GM12878 (cell line): ENCODE results near the gene NT5C3B. TPM values are rescaled to one million over a fixed set of nuclear protein-coding genes. Genes with fewer than 3 reads are reported as not detected.

Experiments used
- ATAC-seq: fragments of 200-7000 bp; cut with Tn5 transposase; 3 replicates; pipeline ENCODE4 v1.9.1; 2020; ENCODE audit warnings: mild to moderate bottlenecking, moderate library complexity
- BruUV-seq: library from RNA; stranded (reverse); fragments of 400-500 nt; replicated peaks from 2 replicates; lab custom pipeline; 2021; lab: Mats Ljungman, UMichigan
- CTCF ChIA-PET: fragments of 300-600 bp; sonication (Branson Sonifier 250); formaldehyde crosslinking; extraction: SDS; loops from one replicate; lab custom pipeline; 2021; ENCODE audit warnings: inconsistent platforms; lab: Yijun Ruan, JAX
- POLR2A ChIA-PET: fragments of 350-600 bp; formaldehyde crosslinking; extraction: SDS; loops from one replicate; lab custom pipeline; 2021; ENCODE audit warnings: inconsistent platforms; lab: Charles Lee
- RAD21 ChIA-PET: fragments of 300-600 bp; sonication (Branson Sonifier 250); formaldehyde crosslinking; loops from one replicate; lab custom pipeline; 2023; ENCODE audit warnings: antibody characterized with exemption; ENCODE audit not compliant: unreplicated experiment; lab: Charles Lee
- SMC1A ChIA-PET: fragments of 300-600 bp; sonication (Branson Sonifier 250); formaldehyde crosslinking; loops from one replicate; lab custom pipeline; 2023; ENCODE audit not compliant: unreplicated experiment, uncharacterized antibody; lab: Charles Lee
- DNase-seq: peaks from one replicate; pipeline ENCODE4 v3.0.0-alpha.2; 2011; ENCODE audit warnings: low read depth, low spot score
- FAIRE-seq: peaks from 3 replicates; lab custom pipeline; 2011; peaks lifted over from hg19 to GRCh38; lab: Jason Lieb, UNC
- H2AFZ ChIP-seq: 2 replicates; pipeline ENCODE4 v1.6.0; 2011; ENCODE audit warnings: low read depth, low read length, control low read depth; ENCODE audit not compliant: control insufficient read depth
- H3K27ac ChIP-seq: 2 replicates; pipeline ENCODE4 v1.5.1; 2011; ENCODE audit warnings: control low read depth; ENCODE audit not compliant: control insufficient read depth, insufficient read depth
- H3K27me3 ChIP-seq, 2 experiments: replicated peaks in 1 of 2; 2 replicates each; pipeline versions ENCODE4 v1.6.0 to v1.6.1; 2011; ENCODE audit warnings: low read length in 1 of 2; ENCODE audit not compliant: control insufficient read depth in 2 of 2, insufficient read depth in 2 of 2
- H3K36me3 ChIP-seq, 2 experiments: 2 replicates each; pipeline ENCODE4 v1.5.1; 2011; ENCODE audit warnings: low read length in 1 of 2; ENCODE audit not compliant: control insufficient read depth in 2 of 2, insufficient read depth in 2 of 2
- H3K4me1 ChIP-seq: 2 replicates; pipeline ENCODE4 v1.6.1; 2011; ENCODE audit warnings: mild to moderate bottlenecking, low read length, moderate library complexity, mixed read lengths; ENCODE audit not compliant: control insufficient read depth, insufficient read depth
- H3K4me2 ChIP-seq: 2 replicates; pipeline ENCODE4 v1.6.0; 2011; ENCODE audit warnings: control low read depth; ENCODE audit not compliant: control insufficient read depth, insufficient read depth
- H3K4me3 ChIP-seq: fragments of 200-600 bp; sonication (generic); 2 replicates; pipeline ENCODE4 v1.5.1; 2016
- H3K79me2 ChIP-seq: 2 replicates; pipeline ENCODE4 v1.6.0; 2011; ENCODE audit warnings: low read length; ENCODE audit not compliant: control insufficient read depth, insufficient read depth
- H3K9ac ChIP-seq: 2 replicates; pipeline ENCODE4 v1.8.0; 2011; ENCODE audit warnings: low read length, control low read depth, mixed read lengths; ENCODE audit not compliant: control insufficient read depth, insufficient read depth
- H3K9me3 ChIP-seq: replicated peaks from 3 replicates; pipeline ENCODE4 v1.5.1; 2011; ENCODE audit warnings: mild to moderate bottlenecking, low read length; ENCODE audit not compliant: control insufficient read depth, insufficient read depth
- H4K20me1 ChIP-seq: 2 replicates; pipeline ENCODE4 v1.6.0; 2011; ENCODE audit not compliant: control insufficient read depth, insufficient read depth
- IKZF1 ChIP-seq: fragments of 450-650 bp; conservative IDR thresholded peaks from 2 replicates; pipeline ENCODE4 v1.6.1; 2017; ENCODE audit warnings: antibody characterized with exemption, mild to moderate bottlenecking
- ZBTB40 ChIP-seq: fragments of 450-650 bp; IDR thresholded peaks from 2 replicates; pipeline ENCODE4 v1.6.1; 2016; ENCODE audit warnings: mild to moderate bottlenecking, moderate library complexity, borderline replicate concordance
- WGBS: methylation state at CpG from one replicate; pipeline ENCODE4 v1.1.6; 2016; ENCODE audit warnings: low lambda C conversion rate; ENCODE audit not compliant: insufficient replicate concordance, insufficient coverage; ENCODE audit errors: missing lambda C conversion rate; 5-methylcytosine and 5-hydroxymethylcytosine counted together
- in situ Hi-C: fragments of 300-500 bp; cut with MboI; formaldehyde crosslinking; loops from 9 replicates; pipeline ENCODE4 v1.14.3; 2018; ENCODE audit warnings: mixed read lengths
- intact Hi-C: fragments of 100-400 bp; cut with micrococcal nuclease; formaldehyde crosslinking; loops from one replicate; pipeline ENCODE4 v1.14.2; 2022; ENCODE audit not compliant: unreplicated experiment
- polyA plus RNA-seq, 11 experiments: library from polyadenylated mRNA; depleted of rRNA in 4 of 11; unstranded in 6 of 11; stranded (reverse) in 5 of 11; fragments of >200 nt; fragmentation: Nextera tagmentation in 4 of 11; fragmentation: Illumina TruSeq in 1 of 11; extraction: Ambion mirVana in 4 of 11; extraction: Trizol in 1 of 11; gene quantifications; 1 replicate in 1 of 11; 2 replicates in 10 of 11; pipeline versions ENCODE4 v1.2.1 to v1.2.3, GENCODE V29; 2011 to 2016; ENCODE audit warnings: inconsistent platforms in 2 of 11, missing spikeins in 2 of 11, low read depth in 1 of 11
- small RNA-seq: library from RNA; depleted of rRNA; stranded (forward); fragments of <200 nt; gene quantifications from one replicate; pipeline ENCODE3, GENCODE V24; 2014
- total RNA-seq, 4 experiments: library from RNA; depleted of rRNA in 3 of 4; stranded (reverse); fragments of >200 nt in 3 of 4; fragmentation: Illumina TruSeq in 1 of 4; extraction: Trizol in 1 of 4; gene quantifications; 2 replicates each; pipeline versions ENCODE4 v1.2.1 to v1.2.3, GENCODE V29; 2013 to 2021

Gene NT5C3B
- total and polyA plus RNA-seq, 10 of the 15 experiments (the other 5 are each of a cell fraction or from before 2014, with no cell fraction given), result 0.52 to 64.6 (median 41.0) TPM

- H4K20me1 ChIP-seq, result no peaks in the 10 kb centered on the region
- H2AFZ ChIP-seq, result no peak overlapping the region
- WGBS, result 48% methylated on average over 12 of the region's 12 CpGs
- FAIRE-seq, result no peak
- POLR2A ChIA-PET, result interaction anchor here (0.6 kb wide), 1 partner anchor 105 kb away, joined by 5 read pairs; no protein-coding TSS in a partner anchor
- H3K4me3 ChIP-seq, result no peak overlapping the region
- H3K27me3 ChIP-seq, result no peaks in the 10 kb centered on the region; a peak in 1 of 4 replicates
- CTCF ChIA-PET, result interaction anchor here (0.6 kb wide), 1 partner anchor 1174 kb away, joined by 3 read pairs; no protein-coding TSS in a partner anchor
- intact Hi-C loops (no loop called here), in situ Hi-C loops (no loop called here)
- BruUV-seq, result no TSS peak
- no peak for ATAC-seq
- H3K4me1 ChIP-seq, result no peaks in the 10 kb centered on the region
- no peaks in the 10 kb centered on the region for H3K9me3 ChIP-seq
- H3K4me2 ChIP-seq, result no peak overlapping the region
- no peak for DNase-seq
- no peak overlapping the region for H3K9ac ChIP-seq
- H3K79me2 ChIP-seq, result peaks cover under 1% of the 10 kb centered on the region; the same call in 1 of the 2 replicates
- no peaks in the 10 kb centered on the region for H3K36me3 ChIP-seq
- H3K27ac ChIP-seq, result no peak overlapping the region
- no peak for TF ChIP-seq IKZF1
- no peak for TF ChIP-seq ZBTB40
- RAD21 ChIA-PET, result no interaction called here
- SMC1A ChIA-PET, result no interaction called here
Observed at GRCh38 chr17:41775394-41776226, 60.4 kb downstream of the NT5C3B start.

Small RNA genes lying within 50 kb of the gene (small RNA-seq; reads per million reads assigned to genes)
- not detected for gene AC125257.2

Other genes starting within 250 kb of the NT5C3B start
Only the 7 nearest of the 17 such genes appear.
- gene JUP, start 49.5 kb downstream of the NT5C3B start, total RNA-seq (2014; rRNA removed), result 17.9 and 25.5 TPM in 2 replicates
- gene JUP, start 49.5 kb downstream of the NT5C3B start, total RNA-seq (2014; rRNA removed; fragmentation: Illumina TruSeq; extraction: Trizol), result 5.3 and 7.3 TPM in 2 replicates
- gene JUP, start 49.5 kb downstream of the NT5C3B start, total RNA-seq (2021), result 31.7 and 36.3 TPM in 2 replicates
- gene JUP, start 49.5 kb downstream of the NT5C3B start, polyA plus RNA-seq (2011; rRNA removed), result 5.3 and 34.0 TPM in 2 replicates
- gene JUP, start 49.5 kb downstream of the NT5C3B start, polyA plus RNA-seq (2014; fragmentation: Illumina TruSeq; extraction: Trizol), result 3.8 and 11.4 TPM in 2 replicates
- gene JUP, start 49.5 kb downstream of the NT5C3B start, polyA plus RNA-seq (2014; fragmentation: Nextera tagmentation; extraction: Ambion mirVana), result 1 to 10 TPM; 1.5 to 2.9 TPM
- 14.5 and 20.4 TPM in 2 replicates for gene JUP, start 49.5 kb downstream of the NT5C3B start, polyA plus RNA-seq (2014; rRNA removed)
- gene JUP, start 49.5 kb downstream of the NT5C3B start, polyA plus RNA-seq (2016; fragmentation: Nextera tagmentation; extraction: Ambion mirVana), result 10 to 100 TPM; 10.9 to 11.8 TPM
- gene P3H4, start 24.3 kb downstream of the NT5C3B start, total RNA-seq (2014; rRNA removed), result 0.85 and 1.9 TPM in 2 replicates
- gene P3H4, start 24.3 kb downstream of the NT5C3B start, total RNA-seq (2014; rRNA removed; fragmentation: Illumina TruSeq; extraction: Trizol), result 0.46 and 0.54 TPM in 2 replicates
- 1.1 and 1.5 TPM in 2 replicates for gene P3H4, start 24.3 kb downstream of the NT5C3B start, total RNA-seq (2021)
- gene P3H4, start 24.3 kb downstream of the NT5C3B start, polyA plus RNA-seq (2011; rRNA removed), result 0.29 and 0.64 TPM in 2 replicates
- gene P3H4, start 24.3 kb downstream of the NT5C3B start, polyA plus RNA-seq (2014; fragmentation: Illumina TruSeq; extraction: Trizol), result 0.32 TPM in 1 of 2 replicates, not detected in the other
- gene P3H4, start 24.3 kb downstream of the NT5C3B start, polyA plus RNA-seq (2014; fragmentation: Nextera tagmentation; extraction: Ambion mirVana), result under 1 TPM in 1 of 2 experiments, not detected in 1; 0.37 TPM
- gene P3H4, start 24.3 kb downstream of the NT5C3B start, polyA plus RNA-seq (2014; rRNA removed), result 0.55 and 1.2 TPM in 2 replicates
- gene P3H4, start 24.3 kb downstream of the NT5C3B start, polyA plus RNA-seq (2016; fragmentation: Nextera tagmentation; extraction: Ambion mirVana), result 1 to 10 TPM in 1 of 2 experiments, under 1 TPM in 1; 0.81 to 1.0 TPM
- 1.8 and 2.1 TPM in 2 replicates for gene FKBP10, start 23.2 kb downstream of the NT5C3B start, total RNA-seq (2014; rRNA removed)
- gene FKBP10, start 23.2 kb downstream of the NT5C3B start, total RNA-seq (2014; rRNA removed; fragmentation: Illumina TruSeq; extraction: Trizol), result 1.5 and 1.6 TPM in 2 replicates
- gene FKBP10, start 23.2 kb downstream of the NT5C3B start, total RNA-seq (2021), result 3.8 and 4.2 TPM in 2 replicates
- 1.6 and 2.9 TPM in 2 replicates for gene FKBP10, start 23.2 kb downstream of the NT5C3B start, polyA plus RNA-seq (2011; rRNA removed)
- 2.6 and 3.4 TPM in 2 replicates for gene FKBP10, start 23.2 kb downstream of the NT5C3B start, polyA plus RNA-seq (2014; fragmentation: Illumina TruSeq; extraction: Trizol)
- gene FKBP10, start 23.2 kb downstream of the NT5C3B start, polyA plus RNA-seq (2014; fragmentation: Nextera tagmentation; extraction: Ambion mirVana), result under 1 TPM; 0.02 to 0.08 TPM
- gene FKBP10, start 23.2 kb downstream of the NT5C3B start, polyA plus RNA-seq (2014; rRNA removed), result 4.7 and 5.2 TPM in 2 replicates
- gene FKBP10, start 23.2 kb downstream of the NT5C3B start, polyA plus RNA-seq (2016; fragmentation: Nextera tagmentation; extraction: Ambion mirVana), result under 1 TPM; 0.18 to 0.71 TPM
- 0.11 and 0.62 TPM in 2 replicates for gene KLHL10, start 1.6 kb upstream of the NT5C3B start, total RNA-seq (2014; rRNA removed)
- gene KLHL10, start 1.6 kb upstream of the NT5C3B start, total RNA-seq (2014; rRNA removed; fragmentation: Illumina TruSeq; extraction: Trizol), result 0.13 and 0.18 TPM in 2 replicates
- not detected in 2 replicates for gene KLHL10, start 1.6 kb upstream of the NT5C3B start, total RNA-seq (2021)
- gene KLHL10, start 1.6 kb upstream of the NT5C3B start, polyA plus RNA-seq (2011; rRNA removed), result 0.22 and 0.37 TPM in 2 replicates
- 0.19 and 0.49 TPM in 2 replicates for gene KLHL10, start 1.6 kb upstream of the NT5C3B start, polyA plus RNA-seq (2014; fragmentation: Illumina TruSeq; extraction: Trizol)
- gene KLHL10, start 1.6 kb upstream of the NT5C3B start, polyA plus RNA-seq (2014; fragmentation: Nextera tagmentation; extraction: Ambion mirVana), result not detected
- 0.19 and 0.24 TPM in 2 replicates for gene KLHL10, start 1.6 kb upstream of the NT5C3B start, polyA plus RNA-seq (2014; rRNA removed)
- under 1 TPM in 1 of 2 experiments, not detected in 1; 0.35 TPM for gene KLHL10, start 1.6 kb upstream of the NT5C3B start, polyA plus RNA-seq (2016; fragmentation: Nextera tagmentation; extraction: Ambion mirVana)
- 15.5 and 17.2 TPM in 2 replicates for gene KLHL11, start 29.2 kb upstream of the NT5C3B start, total RNA-seq (2014; rRNA removed)
- 13.4 and 13.9 TPM in 2 replicates for gene KLHL11, start 29.2 kb upstream of the NT5C3B start, total RNA-seq (2014; rRNA removed; fragmentation: Illumina TruSeq; extraction: Trizol)
- 11.5 and 13.9 TPM in 2 replicates for gene KLHL11, start 29.2 kb upstream of the NT5C3B start, total RNA-seq (2021)
- gene KLHL11, start 29.2 kb upstream of the NT5C3B start, polyA plus RNA-seq (2011; rRNA removed), result 8.6 and 9.2 TPM in 2 replicates
- 3.1 and 4.5 TPM in 2 replicates for gene KLHL11, start 29.2 kb upstream of the NT5C3B start, polyA plus RNA-seq (2014; fragmentation: Illumina TruSeq; extraction: Trizol)
- gene KLHL11, start 29.2 kb upstream of the NT5C3B start, polyA plus RNA-seq (2014; fragmentation: Nextera tagmentation; extraction: Ambion mirVana), result under 1 TPM; 0.07 to 0.10 TPM
- gene KLHL11, start 29.2 kb upstream of the NT5C3B start, polyA plus RNA-seq (2014; rRNA removed), result 5.4 and 6.0 TPM in 2 replicates
- 10 to 100 TPM; 11.5 to 12.1 TPM for gene KLHL11, start 29.2 kb upstream of the NT5C3B start, polyA plus RNA-seq (2016; fragmentation: Nextera tagmentation; extraction: Ambion mirVana)
- gene ACLY, start 82.7 kb upstream of the NT5C3B start, total RNA-seq (2014; rRNA removed), result 104 and 111 TPM in 2 replicates
- gene ACLY, start 82.7 kb upstream of the NT5C3B start, total RNA-seq (2014; rRNA removed; fragmentation: Illumina TruSeq; extraction: Trizol), result 112 and 113 TPM in 2 replicates
- 224 and 228 TPM in 2 replicates for gene ACLY, start 82.7 kb upstream of the NT5C3B start, total RNA-seq (2021)
- gene ACLY, start 82.7 kb upstream of the NT5C3B start, polyA plus RNA-seq (2011; rRNA removed), result 96.6 and 140 TPM in 2 replicates
- 113 and 136 TPM in 2 replicates for gene ACLY, start 82.7 kb upstream of the NT5C3B start, polyA plus RNA-seq (2014; fragmentation: Illumina TruSeq; extraction: Trizol)
- gene ACLY, start 82.7 kb upstream of the NT5C3B start, polyA plus RNA-seq (2014; fragmentation: Nextera tagmentation; extraction: Ambion mirVana), result 10 to 100 TPM; 32.6 to 39.6 TPM
- gene ACLY, start 82.7 kb upstream of the NT5C3B start, polyA plus RNA-seq (2014; rRNA removed), result 128 and 129 TPM in 2 replicates
- gene ACLY, start 82.7 kb upstream of the NT5C3B start, polyA plus RNA-seq (2016; fragmentation: Nextera tagmentation; extraction: Ambion mirVana), result 100 to 1,000 TPM; 112 to 116 TPM
- gene ODAD4, start 94.4 kb upstream of the NT5C3B start, total RNA-seq (2014; rRNA removed), result 0.11 and 0.16 TPM in 2 replicates
- gene ODAD4, start 94.4 kb upstream of the NT5C3B start, total RNA-seq (2014; rRNA removed; fragmentation: Illumina TruSeq; extraction: Trizol), result 0.22 and 0.55 TPM in 2 replicates
- 0.46 TPM in 1 of 2 replicates, not detected in the other for gene ODAD4, start 94.4 kb upstream of the NT5C3B start, total RNA-seq (2021)
- 0.27 and 0.53 TPM in 2 replicates for gene ODAD4, start 94.4 kb upstream of the NT5C3B start, polyA plus RNA-seq (2011; rRNA removed)
- 0.17 and 0.60 TPM in 2 replicates for gene ODAD4, start 94.4 kb upstream of the NT5C3B start, polyA plus RNA-seq (2014; fragmentation: Illumina TruSeq; extraction: Trizol)
- gene ODAD4, start 94.4 kb upstream of the NT5C3B start, polyA plus RNA-seq (2014; fragmentation: Nextera tagmentation; extraction: Ambion mirVana), result under 1 TPM; 0.10 to 0.44 TPM
- gene ODAD4, start 94.4 kb upstream of the NT5C3B start, polyA plus RNA-seq (2014; rRNA removed), result 0.17 and 0.27 TPM in 2 replicates
- gene ODAD4, start 94.4 kb upstream of the NT5C3B start, polyA plus RNA-seq (2016; fragmentation: Nextera tagmentation; extraction: Ambion mirVana), result under 1 TPM; 0.68 to 0.73 TPM